CMK (cell line): ENCODE data around the gene PTN.
"Not testable (repeated sequence)": the region's sequence is repeated elsewhere in the genome, so short reads cannot be mapped to it uniquely, and the experiment has no call there.

Source experiments
- DNase-seq: peaks from one replicate; pipeline ENCODE4 v3.0.0-alpha.2; 2010; ENCODE audit warnings: low read depth

Gene PTN

DNA sequence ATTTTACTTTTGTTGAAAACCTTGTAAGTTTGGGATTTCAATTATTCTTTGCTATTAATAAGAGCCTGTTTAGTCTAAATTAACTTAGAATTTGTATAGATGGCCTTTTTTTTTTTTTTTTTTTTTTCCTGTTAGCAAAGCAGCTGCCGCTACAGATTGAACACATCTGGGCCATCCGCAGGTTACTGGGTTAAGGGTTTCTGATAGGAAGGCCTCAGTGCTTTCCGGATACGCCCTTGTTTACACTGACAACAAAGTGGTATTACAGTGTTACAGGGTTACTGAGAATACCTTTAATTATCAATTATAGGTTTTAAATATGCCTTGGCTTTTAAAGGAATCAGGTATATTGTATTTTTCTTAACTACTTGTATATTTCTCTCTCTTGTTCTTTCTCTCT lies 76.8 kb downstream of the PTN start:
- DNase-seq, result no peak

DNA sequence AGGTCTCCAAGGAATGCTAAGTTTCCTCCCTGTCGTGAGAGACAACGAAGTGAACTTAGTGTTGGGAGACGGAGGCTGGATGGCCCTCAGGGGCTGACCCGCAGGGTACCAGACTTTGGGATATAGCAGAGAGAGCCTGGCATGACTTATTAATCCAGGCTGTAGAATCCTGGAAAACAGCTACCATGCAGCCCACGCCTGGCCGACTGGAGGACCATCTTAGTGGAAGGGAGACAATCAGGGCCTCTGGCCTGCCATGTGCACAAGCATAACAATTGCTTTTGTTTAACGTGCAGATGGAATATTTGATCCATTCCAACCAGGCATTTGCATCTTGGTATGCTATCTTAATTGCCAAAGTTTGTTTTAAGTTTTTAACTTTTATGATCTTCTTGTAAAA lies 78.1 kb downstream of the PTN start:
- DNase-seq, result not testable (repeated sequence)

DNA sequence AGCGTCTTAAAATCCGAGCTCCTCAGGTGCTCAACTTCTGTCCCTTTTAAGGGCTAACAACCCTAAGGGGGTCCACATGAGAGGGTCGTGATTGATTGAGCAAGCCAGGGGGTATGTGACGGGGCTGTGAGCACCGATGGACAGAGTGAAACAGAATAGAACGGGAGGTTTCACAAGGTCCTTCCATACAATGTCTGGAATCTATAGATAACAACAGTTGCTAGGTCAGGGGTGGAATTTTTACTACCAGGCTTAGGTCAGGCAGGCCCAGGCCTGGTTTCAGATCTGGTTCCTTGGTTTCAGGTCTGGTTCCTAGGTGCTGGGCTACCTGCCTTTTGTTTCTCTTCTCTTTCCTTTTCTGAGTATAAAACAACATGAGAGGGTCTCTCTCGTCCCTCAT lies 80.9 kb downstream of the PTN start:
- no peak for DNase-seq

DNA sequence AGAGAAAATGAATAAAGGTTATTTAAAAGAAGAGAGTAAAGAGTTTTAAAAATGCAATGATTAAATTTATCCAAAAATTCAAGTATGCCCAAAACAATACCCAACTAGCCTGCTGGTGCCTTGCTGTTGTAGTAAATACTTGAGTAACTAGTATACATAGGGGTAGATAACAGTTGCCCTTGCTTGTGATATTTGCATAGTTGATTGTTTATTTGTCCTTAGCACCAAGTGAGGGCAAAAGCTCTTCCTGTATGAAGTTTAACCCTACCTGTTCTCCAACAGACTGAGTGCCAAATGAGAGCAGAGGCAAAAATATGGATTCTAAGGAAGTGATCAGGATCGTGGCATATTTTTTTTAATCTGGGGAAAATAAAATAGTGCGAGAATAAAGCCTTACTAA lies 85.0 kb downstream of the PTN start:
- no peak for DNase-seq

DNA sequence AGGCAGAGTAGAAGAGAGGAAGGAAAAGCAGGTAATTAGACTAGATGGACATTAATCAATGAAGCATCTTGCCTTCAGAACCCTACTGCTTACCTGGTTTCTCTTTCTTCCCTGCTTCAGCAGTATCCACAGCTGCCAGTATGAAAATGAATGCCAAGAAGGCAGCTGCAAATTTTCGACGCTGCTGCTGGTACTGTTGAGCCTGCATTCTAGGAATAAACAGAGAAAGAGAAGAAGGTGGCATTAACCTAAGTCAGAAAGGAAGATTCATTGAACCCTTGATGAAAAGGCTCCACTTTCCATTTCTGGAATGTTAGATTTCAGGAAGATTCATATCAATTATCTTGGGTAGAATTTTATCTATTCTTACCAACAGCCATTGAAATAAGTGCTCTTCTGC lies 88.8 kb downstream of the PTN start:
- no peak for DNase-seq

DNA sequence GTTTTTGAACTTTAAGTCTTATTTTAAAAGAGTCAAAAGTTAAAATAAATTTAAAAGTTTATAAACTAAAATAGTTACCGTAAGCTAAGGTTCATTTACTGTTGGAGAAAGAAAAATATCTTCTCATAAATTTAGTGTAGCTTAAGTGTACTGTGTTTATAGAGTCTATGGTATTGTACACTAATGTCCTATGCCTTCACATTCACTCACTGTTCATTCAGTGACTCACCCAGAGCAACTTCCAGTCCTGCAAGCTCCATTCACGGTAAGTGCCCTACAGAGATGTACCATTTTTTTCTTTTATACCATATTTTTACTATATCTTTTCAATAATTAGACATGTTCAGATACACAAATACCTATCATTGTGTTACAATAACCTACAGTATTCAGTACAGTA lies 97.6 kb downstream of the PTN start:
- no peak for DNase-seq

DNA sequence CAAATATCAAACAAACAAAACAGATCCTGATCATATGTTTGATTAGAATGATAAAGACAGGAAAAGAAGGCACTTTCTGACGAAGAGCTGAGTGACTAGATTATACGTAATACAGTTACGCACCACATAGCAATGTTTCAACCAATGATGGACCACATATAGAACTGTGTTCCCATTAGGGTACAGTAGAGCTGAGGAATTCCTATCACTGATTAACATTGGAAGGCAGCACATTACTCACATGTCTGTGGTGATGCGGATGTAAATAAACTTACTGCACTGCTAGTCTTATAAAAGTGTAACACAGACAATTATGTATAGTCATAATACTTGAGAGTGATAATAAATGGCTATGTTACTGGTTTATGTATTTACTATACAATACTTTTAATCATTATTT lies 98.3 kb downstream of the PTN start:
- no peak for DNase-seq

DNA sequence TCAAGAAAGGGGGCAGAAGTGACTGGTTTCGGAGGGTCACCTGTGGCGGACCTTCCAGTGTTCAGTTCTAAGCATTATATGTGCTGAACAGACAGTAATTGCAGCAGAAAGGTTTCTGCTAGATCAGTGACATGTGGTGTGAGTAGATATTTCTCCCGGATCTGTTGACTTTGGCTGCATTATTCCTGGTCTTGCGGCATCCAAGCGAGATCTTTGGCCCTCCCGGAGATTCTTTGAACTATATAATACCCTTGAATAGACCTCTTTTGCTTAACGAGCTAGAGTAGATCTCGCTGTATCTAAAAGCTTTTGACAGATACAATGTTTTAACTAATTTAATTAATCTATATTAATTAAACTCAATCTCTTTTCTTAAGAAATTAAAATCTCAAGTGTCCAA lies 99.8 kb downstream of the PTN start:
- no peak for DNase-seq

DNA sequence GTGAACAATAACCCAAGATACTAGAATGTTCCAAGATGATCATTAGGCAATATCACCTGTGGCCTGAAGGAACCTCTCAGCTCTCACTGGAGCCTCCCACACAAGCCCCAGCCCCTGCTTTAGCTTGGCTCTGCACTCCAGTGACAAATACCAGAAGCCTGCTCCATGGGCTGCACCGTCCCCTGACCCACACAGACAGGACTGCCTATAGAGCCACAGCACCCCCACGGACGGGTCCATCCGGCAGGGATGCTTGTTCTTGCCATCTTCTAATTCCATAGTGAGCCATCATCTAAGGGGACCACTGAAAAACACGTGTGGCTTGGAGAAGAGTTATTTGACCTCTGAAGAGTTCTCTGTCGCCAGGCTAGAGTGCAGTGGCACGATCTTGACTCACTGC lies 100.9 kb downstream of the PTN start:
- no peak for DNase-seq

DNA sequence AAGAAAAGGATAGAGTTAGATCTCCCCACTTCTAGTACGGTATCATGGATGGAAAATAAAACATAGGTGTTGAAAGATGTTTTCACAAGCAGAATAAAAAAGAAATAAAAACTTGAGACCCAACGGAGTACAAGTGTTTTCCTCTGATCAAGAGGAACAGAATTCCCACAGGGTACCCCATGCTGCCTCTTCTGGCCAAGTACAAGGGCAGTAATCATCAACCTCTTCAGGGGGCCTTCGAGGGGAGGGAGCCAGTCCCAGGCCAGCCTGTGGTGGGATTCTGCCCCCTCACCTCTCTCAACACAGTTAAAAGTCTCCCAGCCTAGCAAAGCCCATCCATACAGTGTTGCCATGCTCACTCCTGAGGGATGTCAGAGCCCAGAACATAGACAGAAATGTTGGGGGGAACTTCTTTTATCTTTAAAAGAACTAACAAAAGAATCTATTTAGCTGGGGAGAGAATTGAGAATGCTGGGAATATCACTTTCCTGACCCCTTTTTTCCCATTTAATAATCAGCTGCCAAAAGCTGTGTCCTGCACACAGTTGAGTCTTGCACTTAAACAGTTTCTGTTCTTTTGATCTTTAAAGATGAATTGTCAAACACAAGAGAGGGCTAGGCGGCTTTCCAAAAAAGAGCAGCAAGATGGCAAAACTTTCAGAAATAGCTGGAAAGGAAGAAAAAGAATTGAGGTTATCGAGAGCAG lies 101.7 kb downstream of the PTN start:
- no peak for DNase-seq

DNA sequence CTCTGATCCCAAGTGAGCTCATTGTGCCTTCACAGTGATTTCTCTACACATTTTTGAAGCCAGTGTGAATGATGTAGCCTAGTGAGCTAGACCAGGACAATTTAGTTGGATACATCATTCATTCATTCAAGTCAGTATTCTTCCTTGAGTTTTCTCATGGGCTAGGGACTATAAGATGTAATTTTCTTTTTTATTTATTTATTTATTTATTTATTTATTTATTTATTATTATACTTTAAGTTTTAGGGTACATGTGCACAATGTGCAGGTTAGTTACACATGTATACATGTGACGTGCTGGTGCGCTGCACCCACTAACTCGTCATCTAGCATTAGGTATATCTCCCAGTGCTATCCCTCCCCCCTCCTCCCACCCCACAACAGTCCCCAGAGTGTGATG lies 104.3 kb downstream of the PTN start:
- DNase-seq, result not testable (repeated sequence)

DNA sequence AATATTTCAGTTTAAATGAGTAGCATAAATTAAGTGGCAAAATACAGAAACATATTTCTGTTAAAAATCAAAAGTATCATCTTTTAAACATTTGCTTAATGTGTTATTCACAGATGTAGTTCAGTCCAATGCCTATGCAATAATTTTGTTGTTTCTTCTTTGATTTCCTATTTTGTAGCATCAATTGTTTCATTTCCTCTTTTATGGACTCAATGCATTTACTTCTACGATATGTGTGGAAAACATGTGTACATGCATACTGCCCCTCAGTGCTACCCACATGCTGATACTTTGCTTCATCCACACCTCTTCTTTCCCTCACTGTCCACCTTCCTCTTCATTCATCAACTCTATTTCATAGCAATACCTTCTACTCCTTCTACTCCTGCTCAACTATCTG lies 108.1 kb downstream of the PTN start:
- DNase-seq, result no peak

DNA sequence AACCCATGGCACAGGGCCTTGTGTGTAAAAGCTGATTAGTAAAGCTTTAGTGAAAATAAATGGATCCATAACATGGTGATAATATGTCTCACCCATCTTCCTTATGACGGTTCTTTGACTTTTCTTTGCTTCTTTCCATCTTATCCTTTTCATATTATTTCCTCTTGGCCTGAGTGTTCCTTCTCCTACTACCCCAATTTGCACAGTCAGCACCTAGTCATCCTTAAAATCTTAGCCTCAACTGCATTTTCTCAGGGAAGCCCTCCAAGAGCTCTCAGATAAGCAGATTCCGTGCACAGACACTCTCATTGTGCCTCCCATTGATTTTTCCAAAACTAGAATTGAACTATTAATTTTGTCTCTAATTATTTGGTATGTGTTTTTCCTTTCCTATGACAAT lies 112.4 kb downstream of the PTN start:
- DNase-seq, result no peak

DNA sequence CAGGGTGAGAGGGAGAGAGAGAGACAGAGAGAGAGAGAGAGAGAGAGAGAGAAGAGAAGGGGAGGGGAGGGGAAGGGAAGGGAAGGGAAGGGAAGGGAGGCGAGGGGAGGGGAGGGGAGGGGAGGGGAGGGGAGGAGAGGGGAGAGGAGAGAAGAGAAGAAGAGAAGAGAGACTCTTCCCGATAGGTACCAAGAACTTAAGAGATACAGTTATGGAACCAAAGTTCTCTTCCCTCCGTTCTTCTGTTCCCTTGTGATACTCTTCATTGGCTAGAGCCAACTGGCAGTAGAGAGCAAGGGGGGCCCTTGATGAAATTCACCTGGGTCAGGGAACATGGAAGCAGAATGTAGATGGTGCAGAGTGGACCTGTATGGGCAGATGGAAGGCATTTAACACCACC lies 122.1 kb downstream of the PTN start:
- no peak for DNase-seq

DNA sequence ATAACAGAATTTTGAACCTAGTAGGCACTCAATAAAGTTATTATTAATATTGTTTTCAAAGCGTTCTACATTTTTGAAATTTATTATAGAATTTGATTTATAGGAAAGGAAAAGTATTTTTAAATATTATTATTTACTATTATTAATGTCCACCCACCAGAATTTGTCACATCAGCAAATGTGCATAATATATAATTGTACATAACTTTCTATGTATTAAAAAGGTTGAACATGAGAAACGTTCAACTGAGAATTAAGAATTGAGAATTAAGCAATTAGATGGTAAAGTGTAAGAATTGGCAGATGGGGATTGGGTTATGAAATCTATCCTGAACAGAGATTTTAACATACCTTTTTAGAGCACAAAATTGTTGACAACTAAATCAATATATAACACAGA lies 129.8 kb downstream of the PTN start:
- DNase-seq, result no peak

DNA sequence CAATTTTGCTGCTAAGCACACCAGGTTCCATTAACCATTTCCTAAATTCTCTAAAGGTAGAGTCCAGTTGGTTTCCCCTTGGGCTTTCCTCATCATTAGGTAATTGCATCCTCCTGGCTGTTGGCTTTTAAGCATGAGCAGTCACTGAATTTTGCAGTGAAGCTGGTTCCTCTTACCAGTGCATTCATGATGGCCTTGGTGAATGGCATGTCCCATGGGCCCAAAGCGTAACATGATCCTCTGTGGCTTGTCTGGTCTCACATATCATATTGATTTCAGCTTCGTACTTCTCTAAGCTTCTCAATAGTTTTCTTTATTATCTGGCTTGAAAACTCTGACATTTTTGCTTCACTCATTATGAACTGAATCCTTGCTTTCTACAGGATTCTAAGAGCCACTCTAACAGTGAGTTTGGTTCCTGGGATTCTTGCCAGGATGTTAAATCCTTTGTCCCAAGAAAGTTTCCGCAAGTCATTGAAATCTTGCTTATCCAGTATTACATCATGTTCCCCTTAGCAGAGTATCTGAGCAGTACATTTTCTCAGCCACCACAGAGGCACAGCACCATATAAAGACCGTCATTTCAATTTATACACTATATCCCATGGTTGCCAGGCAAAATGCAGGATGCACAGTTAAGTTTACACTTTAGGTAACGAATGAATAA lies 134.2 kb downstream of the PTN start:
- no peak for DNase-seq

DNA sequence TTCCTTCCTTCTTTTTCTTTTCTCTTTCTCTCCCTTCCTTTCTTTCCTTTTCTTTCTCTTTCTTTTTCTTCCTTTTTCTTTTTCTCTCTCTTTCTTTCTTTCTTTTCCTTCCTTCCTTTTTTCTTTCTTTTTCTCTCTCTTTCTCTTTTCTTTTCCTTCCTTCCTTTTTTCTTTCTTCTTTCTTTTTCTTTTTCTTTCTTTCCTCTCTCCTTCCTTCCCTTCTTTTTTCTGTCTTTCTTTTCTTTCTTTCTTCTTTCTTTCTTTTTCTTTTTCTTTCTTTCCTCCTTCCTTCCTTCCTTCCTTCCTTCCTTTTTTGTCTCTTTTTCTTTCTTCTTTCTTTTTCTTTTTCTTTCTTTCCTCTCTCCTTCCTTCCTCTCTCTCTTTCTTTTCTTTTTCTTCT lies 136.8 kb downstream of the PTN start:
- no peak for DNase-seq

DNA sequence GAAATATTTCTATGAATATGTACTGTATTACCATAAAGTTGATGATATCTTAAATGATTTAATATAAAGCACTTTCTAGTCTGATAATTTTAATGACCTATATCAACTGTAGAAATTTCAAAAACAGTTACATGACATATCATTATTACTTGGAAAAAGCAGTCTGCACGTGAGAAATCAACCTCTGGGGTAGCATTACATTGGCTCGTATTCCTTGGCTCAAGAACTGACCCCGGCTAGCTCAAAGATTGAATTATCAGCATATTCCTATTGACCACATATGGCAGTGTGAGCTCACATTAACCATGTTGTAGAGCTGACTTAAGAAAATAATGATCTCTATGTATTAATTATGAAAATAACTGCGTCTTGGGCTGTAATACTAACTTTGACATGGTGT lies 139.3 kb downstream of the PTN start:
- DNase-seq, result no peak

DNA sequence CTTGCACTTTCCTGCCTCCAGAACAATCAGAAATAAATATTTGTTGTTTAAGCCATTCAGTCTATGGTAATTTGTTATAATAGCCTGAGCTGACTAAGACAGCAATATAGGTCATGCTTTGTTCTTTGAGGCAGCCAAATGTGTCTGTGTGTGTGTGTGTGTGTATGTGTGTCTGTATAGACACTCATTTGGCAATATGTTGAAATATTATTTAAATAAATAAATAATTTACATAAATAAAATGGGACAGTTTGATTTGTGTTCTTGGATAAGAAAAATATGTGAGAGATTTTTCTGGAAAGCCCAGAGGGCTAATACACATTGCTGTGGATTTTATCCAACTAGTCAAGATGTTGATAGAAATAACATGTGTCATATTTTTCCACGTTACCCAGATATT lies 140.2 kb downstream of the PTN start:
- DNase-seq, result no peak

DNA sequence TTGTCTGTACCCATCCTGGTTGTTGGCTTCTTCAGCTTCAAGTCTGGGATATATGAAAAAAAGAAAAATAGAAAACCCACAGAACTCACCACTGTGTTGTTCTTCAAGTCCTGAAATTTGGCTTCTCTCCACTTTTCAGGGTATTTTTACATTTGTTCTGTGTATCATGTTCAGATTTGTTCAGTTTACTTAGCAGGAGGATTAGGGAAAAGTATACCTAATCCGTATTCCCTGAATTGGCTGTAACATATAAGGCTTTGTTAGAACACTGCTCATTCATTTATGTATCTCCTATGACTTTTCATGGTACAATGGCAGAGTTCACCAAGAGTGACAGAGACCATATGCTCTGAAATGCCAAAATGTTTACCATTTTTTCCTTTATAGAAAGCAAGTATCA lies 146.9 kb downstream of the PTN start:
- DNase-seq, result no peak

DNA sequence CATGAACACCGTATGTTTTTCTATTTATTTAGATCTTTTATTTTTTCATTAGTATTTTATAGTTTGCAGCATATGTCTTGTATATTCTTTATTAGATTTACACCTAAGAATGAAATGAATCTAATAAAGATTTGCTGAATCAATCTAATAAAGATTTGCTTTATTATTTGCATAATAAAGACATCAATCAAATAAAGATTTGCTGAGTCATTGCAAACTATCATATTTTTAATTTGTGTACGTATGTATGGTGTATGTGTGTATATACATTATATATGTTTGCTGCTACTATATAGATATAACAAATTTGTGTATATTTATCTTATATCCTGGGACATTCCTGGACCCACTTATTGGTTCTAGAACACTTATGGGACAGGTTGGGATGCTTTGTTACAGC lies 147.5 kb downstream of the PTN start:
- no peak for DNase-seq

DNA sequence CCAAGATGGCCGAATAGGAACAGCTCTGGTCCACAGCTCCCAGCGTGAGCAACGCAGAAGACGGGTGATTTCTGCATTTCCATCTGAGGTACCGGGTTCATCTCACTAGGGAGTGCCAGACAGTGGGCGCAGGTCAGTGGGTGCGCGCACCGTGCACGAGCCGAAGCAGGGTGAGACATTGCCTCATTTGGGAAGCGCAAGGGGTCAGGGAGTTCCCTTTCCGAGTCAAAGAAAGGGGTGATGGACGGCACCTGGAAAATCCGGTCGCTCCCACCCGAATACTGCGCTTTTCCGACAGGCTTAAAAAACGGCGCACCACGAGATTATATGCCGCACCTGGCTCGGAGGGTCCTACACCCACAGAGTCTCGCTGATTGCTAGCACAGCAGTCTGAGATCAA lies 161.9 kb downstream of the PTN start:
- DNase-seq, result not testable (repeated sequence)
